ENCODE measurements around the gene RGMA. TPM values are rescaled to one million over a fixed set of nuclear protein-coding genes. Genes with fewer than 3 reads are reported as not detected.

Gene RGMA
- total RNA-seq, 2 donors from 2014 or later: 22.1 to 55.7 TPM

- H3K27ac ChIP-seq: no peak overlapping the region
- ATAC-seq (ENCODE audit: insufficient number of reproducible peaks, low FRiP score, low read depth): no peak
- H3K4me1 ChIP-seq (ENCODE audit: control insufficient read depth in 1 of 2, low read depth in 2 of 2): peaks cover 20 to 50% of the 10 kb centered on the region in 2 donors
- H3K9me3 ChIP-seq: no peaks in the 10 kb centered on the region
- TF ChIP-seq CTCF (IDR thresholded peaks at IDR 0.05): no peak
- peaks cover 7% of the 10 kb centered on the region for H3K36me3 ChIP-seq
- no peak overlapping the region for H3K4me3 ChIP-seq
- no peak for DNase-seq (ENCODE audit: low spot score)
- no peaks in the 10 kb centered on the region for H3K27me3 ChIP-seq (replicated peaks; ENCODE audit: insufficient read depth)
Measured at GRCh38 chr15:93056836-93057235, 32.2 kb downstream of the RGMA start.

- Histone ChIP-seq H3K36me3 (peaks cover 16% of the 10 kb centered on the region), H3K4me1 (ENCODE audit: control insufficient read depth in 1 of 2, low read depth in 2 of 2) (peaks cover 9 to 49% of the 10 kb centered on the region in 2 donors), H3K27me3 (replicated peaks; ENCODE audit: insufficient read depth) (no peaks in the 10 kb centered on the region), H3K27ac (no peak overlapping the region), H3K4me3 (no peak overlapping the region), H3K9me3 (no peaks in the 10 kb centered on the region)
- DNase-seq (ENCODE audit: low spot score): no peak
- no peak for ATAC-seq (ENCODE audit: insufficient number of reproducible peaks, low FRiP score, low read depth)
- no peak for TF ChIP-seq CTCF (IDR thresholded peaks at IDR 0.05)
Measured at GRCh38 chr15:93055211-93055610, 33.8 kb downstream of the RGMA start.

- no peak for TF ChIP-seq CTCF (IDR thresholded peaks at IDR 0.05)
- ATAC-seq (ENCODE audit: insufficient number of reproducible peaks, low FRiP score, low read depth): no peak
- H3K36me3 ChIP-seq: peaks cover 28% of the 10 kb centered on the region
- H3K27ac ChIP-seq: no peak overlapping the region
- H3K9me3 ChIP-seq: no peaks in the 10 kb centered on the region
- no peak overlapping the region for H3K4me3 ChIP-seq
- H3K27me3 ChIP-seq (replicated peaks; ENCODE audit: insufficient read depth): no peaks in the 10 kb centered on the region
- no peak for DNase-seq (ENCODE audit: low spot score)
- peaks cover 4 to 36% of the 10 kb centered on the region in 2 donors for H3K4me1 ChIP-seq (ENCODE audit: control insufficient read depth in 1 of 2, low read depth in 2 of 2)
Measured at GRCh38 chr15:93052090-93052879, 36.7 kb downstream of the RGMA start.

- Histone ChIP-seq H3K36me3 (peaks cover 35% of the 10 kb centered on the region), H3K27me3 (replicated peaks; ENCODE audit: insufficient read depth) (no peaks in the 10 kb centered on the region), H3K27ac (no peak overlapping the region), H3K4me1 (ENCODE audit: control insufficient read depth in 1 of 2, low read depth in 2 of 2) (peaks cover 0 to 31% of the 10 kb centered on the region in 2 donors), H3K9me3 (peaks cover under 1% of the 10 kb centered on the region), H3K4me3 (no peak overlapping the region)
- ATAC-seq (ENCODE audit: insufficient number of reproducible peaks, low FRiP score, low read depth) (no peak), DNase-seq (ENCODE audit: low spot score) (no peak)
- no peak for TF ChIP-seq CTCF (IDR thresholded peaks at IDR 0.05)
Measured at GRCh38 chr15:93051236-93052089, 37.5 kb downstream of the RGMA start.

- Histone ChIP-seq H3K27ac (no peak overlapping the region), H3K36me3 (peaks cover 39% of the 10 kb centered on the region), H3K4me1 (ENCODE audit: control insufficient read depth in 1 of 2, low read depth in 2 of 2) (peaks cover 0 to 26% of the 10 kb centered on the region in 2 donors), H3K4me3 (no peak overlapping the region), H3K9me3 (peaks cover 5% of the 10 kb centered on the region), H3K27me3 (replicated peaks; ENCODE audit: insufficient read depth) (no peaks in the 10 kb centered on the region)
- DNase-seq (ENCODE audit: low spot score): no peak
- TF ChIP-seq CTCF (IDR thresholded peaks at IDR 0.05): no peak
- ATAC-seq (ENCODE audit: insufficient number of reproducible peaks, low FRiP score, low read depth): no peak
Measured at GRCh38 chr15:93050648-93051047, 38.4 kb downstream of the RGMA start.

Measured in thoracic aorta (tissue), 2 donors.